ENCODE results near the gene EPB41L4A. TPM values are rescaled to one million over a fixed set of nuclear protein-coding genes. Genes with fewer than 3 reads are reported as not detected.

EPB41L4A gene
- total RNA-seq, 4 donors from 2014 or later, result 9.1 to 16.2 (median 14.1) TPM

- no peak for DNase-seq (ENCODE audit: low spot score in 2 of 2)
- TF ChIP-seq, protein P1, sequence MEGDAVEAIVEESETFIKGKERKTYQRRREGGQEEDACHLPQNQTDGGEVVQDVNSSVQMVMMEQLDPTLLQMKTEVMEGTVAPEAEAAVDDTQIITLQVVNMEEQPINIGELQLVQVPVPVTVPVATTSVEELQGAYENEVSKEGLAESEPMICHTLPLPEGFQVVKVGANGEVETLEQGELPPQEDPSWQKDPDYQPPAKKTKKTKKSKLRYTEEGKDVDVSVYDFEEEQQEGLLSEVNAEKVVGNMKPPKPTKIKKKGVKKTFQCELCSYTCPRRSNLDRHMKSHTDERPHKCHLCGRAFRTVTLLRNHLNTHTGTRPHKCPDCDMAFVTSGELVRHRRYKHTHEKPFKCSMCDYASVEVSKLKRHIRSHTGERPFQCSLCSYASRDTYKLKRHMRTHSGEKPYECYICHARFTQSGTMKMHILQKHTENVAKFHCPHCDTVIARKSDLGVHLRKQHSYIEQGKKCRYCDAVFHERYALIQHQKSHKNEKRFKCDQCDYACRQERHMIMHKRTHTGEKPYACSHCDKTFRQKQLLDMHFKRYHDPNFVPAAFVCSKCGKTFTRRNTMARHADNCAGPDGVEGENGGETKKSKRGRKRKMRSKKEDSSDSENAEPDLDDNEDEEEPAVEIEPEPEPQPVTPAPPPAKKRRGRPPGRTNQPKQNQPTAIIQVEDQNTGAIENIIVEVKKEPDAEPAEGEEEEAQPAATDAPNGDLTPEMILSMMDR (IDR thresholded peaks at IDR 0.05), result no peak
- no peak for TF ChIP-seq POLR2A (IDR thresholded peaks at IDR 0.05)
- intact Hi-C loops (cut with DNase I; ENCODE audit: low total_unique reads), result no loop called here
- H3K4me3 ChIP-seq (ENCODE audit: low read depth, poor library complexity, severe bottlenecking), result no peak overlapping the region
- 89 to 90% methylated on average over 3 of the region's 3 CpGs for WGBS, 2 donors
Measured at GRCh38 chr5:112200131-112200530, 218.9 kb downstream of the EPB41L4A start.

GRCh38 chr5:112196584-112196983 lies 222.5 kb downstream of the EPB41L4A start:
- 47 to 71% methylated on average over 3 of the region's 3 CpGs for WGBS, 2 donors
- peak in 1 of 2 donors; percentile 22 for DNase-seq (ENCODE audit: low spot score in 2 of 2)
- TF ChIP-seq, protein P1 (IDR thresholded peaks at IDR 0.05), result no peak
- TF ChIP-seq POLR2A (IDR thresholded peaks at IDR 0.05), result no peak
- H3K4me3 ChIP-seq (ENCODE audit: low read depth, poor library complexity, severe bottlenecking), result no peak overlapping the region
- intact Hi-C loops (cut with DNase I; ENCODE audit: low total_unique reads), result no loop called here

- H3K4me3 ChIP-seq (ENCODE audit: low read depth, poor library complexity, severe bottlenecking), result no peak overlapping the region
- intact Hi-C loops (cut with DNase I; ENCODE audit: low total_unique reads), result no loop called here
- no peak for DNase-seq (ENCODE audit: low spot score in 2 of 2)
- WGBS, 2 donors, result 86 to 90% methylated on average over 4 of the region's 4 CpGs
- TF ChIP-seq POLR2A (IDR thresholded peaks at IDR 0.05), result no peak
- TF ChIP-seq, protein P1 (IDR thresholded peaks at IDR 0.05), result no peak
Measured at GRCh38 chr5:112195924-112196323, 223.2 kb downstream of the EPB41L4A start.

- intact Hi-C loops (cut with DNase I; ENCODE audit: low total_unique reads), result loop anchor here (5.0 kb wide), 1 partner anchor 834 kb away; no protein-coding TSS in a partner anchor
- no peak for TF ChIP-seq POLR2A (IDR thresholded peaks at IDR 0.05)
- TF ChIP-seq, protein P1 (IDR thresholded peaks at IDR 0.05), result no peak
- no peak for DNase-seq (ENCODE audit: low spot score in 2 of 2)
- no peak overlapping the region for H3K4me3 ChIP-seq (ENCODE audit: low read depth, poor library complexity, severe bottlenecking)
- WGBS, 2 donors, result 97 to 98% methylated on average over 3 of the region's 3 CpGs
Measured at GRCh38 chr5:112192866-112193265, 226.2 kb downstream of the EPB41L4A start.

- WGBS, 2 donors, result 91 to 95% methylated on average over 4 of the region's 4 CpGs
- intact Hi-C loops (cut with DNase I; ENCODE audit: low total_unique reads), result loop anchor here (5.0 kb wide), 1 partner anchor 835 kb away; no protein-coding TSS in a partner anchor
- no peak for TF ChIP-seq POLR2A (IDR thresholded peaks at IDR 0.05)
- TF ChIP-seq, protein P1 (IDR thresholded peaks at IDR 0.05), result no peak
- no peak overlapping the region for H3K4me3 ChIP-seq (ENCODE audit: low read depth, poor library complexity, severe bottlenecking)
- no peak for DNase-seq (ENCODE audit: low spot score in 2 of 2)
Measured at GRCh38 chr5:112192072-112192471, 227.0 kb downstream of the EPB41L4A start.

GRCh38 chr5:112189391-112189790 lies 229.7 kb downstream of the EPB41L4A start:
- TF ChIP-seq, protein P1 (IDR thresholded peaks at IDR 0.05), result no peak
- TF ChIP-seq POLR2A (IDR thresholded peaks at IDR 0.05), result no peak
- 64 to 69% methylated on average over 4 of the region's 4 CpGs for WGBS, 2 donors
- DNase-seq (ENCODE audit: low spot score in 2 of 2), result no peak
- no peak overlapping the region for H3K4me3 ChIP-seq (ENCODE audit: low read depth, poor library complexity, severe bottlenecking)
- intact Hi-C loops (cut with DNase I; ENCODE audit: low total_unique reads), result no loop called here

Measured in lower leg skin (tissue), 4 donors.